Activated CD8-positive, alpha-beta memory T cell treated with anti-CD3 and anti-CD28 coated beads for 24 hours (primary cell): ENCODE measurements around the gene TXNDC8.

Experiments
- DNase-seq: peaks from one replicate; pipeline ENCODE4 v3.0.0-alpha.2; 2020

The TXNDC8 gene

GRCh38 chr9:110276781-110277180 lies 60.9 kb downstream of the TXNDC8 start:
- no peak for DNase-seq

GRCh38 chr9:110270211-110270995 lies 67.3 kb downstream of the TXNDC8 start:
- no peak for DNase-seq

GRCh38 chr9:110266795-110267194 lies 70.9 kb downstream of the TXNDC8 start:
- DNase-seq = no peak

- no peak for DNase-seq
Observed at GRCh38 chr9:110261632-110262031, 76.0 kb downstream of the TXNDC8 start.

GRCh38 chr9:110260911-110261310 lies 76.8 kb downstream of the TXNDC8 start:
- DNase-seq = no peak

GRCh38 chr9:110259566-110259965 lies 78.1 kb downstream of the TXNDC8 start:
- no peak for DNase-seq

- DNase-seq = no peak
Observed at GRCh38 chr9:110258690-110259091, 79.0 kb downstream of the TXNDC8 start.

GRCh38 chr9:110257956-110258355 lies 79.7 kb downstream of the TXNDC8 start:
- no peak for DNase-seq

GRCh38 chr9:110257097-110257841 lies 80.4 kb downstream of the TXNDC8 start:
- no peak for DNase-seq

- DNase-seq = peak; percentile 96
Observed at GRCh38 chr9:110256380-110257096, 81.1 kb downstream of the TXNDC8 start, which contains the start of gene TXN. TXN (minus strand) TSS chr9:110256507; CDS start chr9:110256435, 72 bp downstream.

- peak; percentile 85 for DNase-seq
Observed at GRCh38 chr9:110255463-110256379, 81.9 kb downstream of the TXNDC8 start.

- no peak for DNase-seq
Observed at GRCh38 chr9:110255034-110255462, 82.6 kb downstream of the TXNDC8 start.

GRCh38 chr9:110254500-110254899 lies 83.2 kb downstream of the TXNDC8 start:
- DNase-seq = no peak
